Measurements from ENCODE around the gene TMEM9.

- TF ChIP-seq ZNF426 (tag by site-specific recombination; IDR thresholded peaks at IDR 0.05): no peak
- TF ChIP-seq CTCF (tag by site-specific recombination; IDR thresholded peaks at IDR 0.05): no peak
- no peak for TF ChIP-seq ZNF248 (tag by site-specific recombination; IDR thresholded peaks at IDR 0.05)
- no peak for TF ChIP-seq MYNN (tag by site-specific recombination; IDR thresholded peaks at IDR 0.05; ENCODE audit: borderline replicate concordance)
- TF ChIP-seq ZNF223 (tag by site-specific recombination; IDR thresholded peaks at IDR 0.05): no peak
- TF ChIP-seq ZNF354C (tag by site-specific recombination; IDR thresholded peaks at IDR 0.05; ENCODE audit: borderline replicate concordance, low read depth): no peak
- TF ChIP-seq SP2 (tag by site-specific recombination; IDR thresholded peaks at IDR 0.05): no peak
- no peak for TF ChIP-seq ZNF362 (tag by site-specific recombination; IDR thresholded peaks at IDR 0.05)
- no peak for TF ChIP-seq SETDB1 (IDR thresholded peaks at IDR 0.05; ENCODE audit: insufficient read length, low read length)
- TF ChIP-seq ZEB2 (tag by site-specific recombination; IDR thresholded peaks at IDR 0.05): no peak
These were observed 65.3 kb downstream of the TMEM9 start for GRCh38 chr1:201088901-201089525.

All from HEK293 (cell line).